H1 (cell line): ENCODE results near the gene DLG1. TPM values are rescaled to one million over a fixed set of nuclear protein-coding genes. Genes with fewer than 3 reads are reported as not detected.

Source experiments
- BACH1 ChIP-seq: IDR thresholded peaks from 2 replicates; pipeline ENCODE4 v1.6.1; 2012; ENCODE audit warnings: low read length, improper control_type of control experiment
- RFX5 ChIP-seq: IDR thresholded peaks from 2 replicates; pipeline ENCODE4 v1.6.1; 2011; ENCODE audit warnings: low read depth, low read length, improper control_type of control experiment, borderline replicate concordance
- polyA plus RNA-seq, 7 experiments: library from polyadenylated mRNA; depleted of rRNA in 3 of 7; stranded (reverse) in 5 of 7; unstranded in 2 of 7; fragments of >200 nt in 5 of 7; fragments of 200-250 nt in 2 of 7; gene quantifications; 1 replicate in 5 of 7; 2 replicates in 1 of 7; 4 replicates in 1 of 7; pipeline versions ENCODE4 v1.2.1 to v1.2.3, GENCODE V29; 2011 to 2013; ENCODE audit warnings: missing spikeins in 2 of 7, mixed read lengths in 2 of 7
- total RNA-seq: library from RNA; stranded (reverse); fragmentation: NEBNext Ultra II Directional; extraction: Animal tissue kit (Norgen Biotek cat#: 25700); gene quantifications from 2 replicates; pipeline ENCODE4 v1.2.1, GENCODE V29; 2021

DLG1 gene
- total and polyA plus RNA-seq, 2 of the 8 experiments (the other 6 are each of a cell fraction or from before 2014, with no cell fraction given): 13.4 to 78.8 TPM

DNA sequence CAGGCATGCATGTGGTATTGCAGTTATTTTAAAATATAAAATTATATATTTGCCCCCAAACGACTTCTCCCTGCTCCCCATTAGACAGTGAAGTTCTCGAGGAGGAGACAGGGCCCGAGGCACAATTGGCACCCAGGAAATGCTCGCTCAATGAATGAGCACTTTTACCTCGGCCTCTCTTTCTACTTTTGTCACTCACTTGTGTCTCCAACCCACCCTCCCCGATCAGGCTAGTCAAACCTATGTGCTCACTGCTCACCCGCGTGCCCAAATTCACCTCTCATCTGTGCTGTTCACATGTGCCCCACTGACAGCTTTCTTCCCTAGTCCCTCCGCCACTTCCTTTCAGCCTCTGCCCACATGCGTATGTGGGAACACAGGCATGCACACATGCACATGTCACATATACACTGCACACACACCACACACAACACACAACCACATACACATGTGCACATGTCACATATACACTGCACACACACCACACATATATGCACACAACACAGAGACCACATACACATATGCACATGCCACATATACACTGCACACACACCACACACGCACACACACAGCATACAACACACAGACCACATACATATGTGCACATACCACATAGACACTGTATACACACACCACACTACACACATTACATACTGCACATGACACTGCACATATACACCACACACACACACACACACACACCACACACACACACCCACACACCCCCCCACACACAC is 46.3 kb upstream of the DLG1 start (continued):
- no peak for TF ChIP-seq BACH1
- no peak for TF ChIP-seq RFX5
